ENCODE data around the gene GPR18. TPM values are rescaled to one million over a fixed set of nuclear protein-coding genes. Genes with fewer than 3 reads are reported as not detected.

GPR18 gene
- total RNA-seq, 1 donor from 2014 or later: not detected

DNA sequence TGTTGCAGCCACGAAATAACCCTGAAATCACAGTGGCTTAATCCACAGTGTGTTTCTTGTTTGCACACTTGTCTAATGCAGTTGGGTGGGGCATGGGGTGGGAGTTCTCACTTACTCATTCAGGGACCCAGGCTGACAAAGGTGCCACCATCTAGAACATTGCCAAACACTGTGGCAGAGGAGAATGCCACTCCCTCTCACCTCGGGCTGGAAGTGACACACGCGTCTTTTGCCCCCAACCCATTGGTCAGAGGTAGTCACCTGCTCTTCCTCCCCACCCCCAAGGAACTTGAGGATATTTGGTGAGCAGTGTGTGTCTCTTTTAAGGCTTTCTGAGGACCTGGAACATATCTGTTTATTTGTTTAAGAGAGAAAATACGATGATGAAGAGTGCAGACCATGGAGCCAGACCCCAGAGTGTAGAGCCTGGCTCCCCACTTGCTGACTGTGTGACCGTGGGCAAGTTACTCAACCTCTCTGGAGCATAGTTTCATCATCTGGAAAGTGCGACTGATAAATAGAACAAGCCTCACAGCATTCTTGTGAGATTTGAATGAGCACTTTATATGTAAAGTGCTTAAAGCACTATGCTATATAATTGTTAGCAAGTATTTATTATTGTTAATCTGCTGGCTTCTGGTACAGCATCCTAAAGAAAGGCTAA is 31.6 kb upstream of the GPR18 start:
- DNase-seq: no peak

DNA sequence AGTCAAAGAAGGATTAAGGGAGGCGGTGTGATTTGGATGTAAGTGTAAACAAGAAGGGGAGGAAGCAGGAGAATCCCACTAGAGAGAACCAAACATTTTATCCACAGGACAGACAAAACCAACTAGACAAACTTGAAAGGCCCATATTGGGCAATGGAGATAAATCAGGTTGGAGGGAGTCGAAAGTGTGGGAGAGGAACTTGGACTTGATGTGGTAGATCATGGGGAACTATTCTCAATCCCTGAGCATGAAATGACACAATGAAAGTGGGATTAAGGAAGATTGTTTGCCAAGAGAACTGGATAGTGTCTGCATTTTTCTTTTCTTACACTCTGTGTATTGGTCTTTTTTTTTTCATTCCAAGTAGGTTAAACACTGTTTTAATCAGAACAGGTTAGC is 31.1 kb upstream of the GPR18 start:
- DNase-seq: no peak

GRCh38 chr13:99288089-99288488 is 29.9 kb upstream of the GPR18 start:
- no peak for DNase-seq

- DNase-seq: peak; percentile 58
Measured at GRCh38 chr13:99287551-99287950, 29.4 kb upstream of the GPR18 start.

DNA sequence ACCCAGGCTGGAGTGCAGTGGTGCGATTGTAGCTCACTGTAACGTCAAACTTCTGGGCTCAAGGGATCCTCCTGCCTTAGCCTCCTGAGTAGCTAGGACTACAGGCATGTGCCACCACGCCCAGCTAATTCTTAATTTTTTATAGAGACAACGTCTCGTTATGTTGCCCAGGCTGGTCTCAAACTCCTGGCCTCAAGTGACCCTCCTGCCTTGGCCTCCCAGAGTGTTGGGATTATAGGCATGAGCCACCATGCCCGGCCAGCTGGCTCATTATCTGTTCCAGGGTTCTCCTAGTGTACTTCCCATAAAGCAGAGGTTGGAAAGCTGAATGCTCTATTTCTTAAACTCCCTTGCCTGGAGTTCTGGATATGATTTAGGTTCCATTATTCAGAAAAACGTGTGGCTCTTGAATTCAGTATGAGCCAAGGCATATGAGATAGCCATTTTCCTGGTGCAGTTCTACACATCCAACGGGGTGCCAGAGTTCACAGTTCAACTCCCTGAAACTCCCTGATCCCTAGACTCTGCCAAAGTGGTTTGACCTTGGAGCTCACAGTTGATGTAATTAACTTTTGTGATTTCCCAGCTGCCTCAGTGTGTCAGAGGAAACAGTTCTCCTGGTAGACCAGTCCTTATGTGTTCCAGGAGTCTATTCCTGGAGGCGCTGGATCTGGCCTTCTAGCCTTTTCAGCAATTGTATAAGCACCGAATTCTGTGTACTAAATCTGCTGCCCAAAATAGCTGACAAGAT is 27.4 kb upstream of the GPR18 start:
- no peak for DNase-seq

GRCh38 chr13:99282264-99283231 is 24.4 kb upstream of the GPR18 start:
- peak; percentile 40 for DNase-seq

GRCh38 chr13:99281811-99282263 is 23.7 kb upstream of the GPR18 start:
- DNase-seq: no peak

GRCh38 chr13:99280166-99280565 is 22.0 kb upstream of the GPR18 start:
- no peak for DNase-seq

DNA sequence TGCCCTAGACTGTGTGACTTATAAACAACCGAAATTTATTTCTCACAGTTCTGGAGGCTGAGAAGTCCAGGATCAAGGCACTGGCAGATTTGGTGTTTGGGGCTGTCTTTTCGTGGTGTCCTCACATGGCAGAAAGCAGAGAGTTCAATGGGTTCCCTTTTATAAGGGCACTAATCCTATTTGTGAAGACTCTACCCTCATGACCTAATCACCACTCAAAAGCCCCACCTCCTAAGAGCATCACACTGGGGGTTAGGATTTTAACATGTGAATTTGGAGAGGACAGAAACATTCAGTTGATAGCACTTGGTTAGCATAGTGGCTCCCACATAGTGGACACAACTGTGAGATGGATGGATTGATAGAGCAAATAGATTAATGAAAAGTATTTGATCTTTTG is 21.5 kb upstream of the GPR18 start:
- DNase-seq: no peak

GRCh38 chr13:99278843-99279242 is 20.7 kb upstream of the GPR18 start:
- DNase-seq: no peak

- no peak for DNase-seq
Measured at GRCh38 chr13:99278200-99278599, 20.0 kb upstream of the GPR18 start.

GRCh38 chr13:99277629-99278028 is 19.4 kb upstream of the GPR18 start:
- no peak for DNase-seq

DNA sequence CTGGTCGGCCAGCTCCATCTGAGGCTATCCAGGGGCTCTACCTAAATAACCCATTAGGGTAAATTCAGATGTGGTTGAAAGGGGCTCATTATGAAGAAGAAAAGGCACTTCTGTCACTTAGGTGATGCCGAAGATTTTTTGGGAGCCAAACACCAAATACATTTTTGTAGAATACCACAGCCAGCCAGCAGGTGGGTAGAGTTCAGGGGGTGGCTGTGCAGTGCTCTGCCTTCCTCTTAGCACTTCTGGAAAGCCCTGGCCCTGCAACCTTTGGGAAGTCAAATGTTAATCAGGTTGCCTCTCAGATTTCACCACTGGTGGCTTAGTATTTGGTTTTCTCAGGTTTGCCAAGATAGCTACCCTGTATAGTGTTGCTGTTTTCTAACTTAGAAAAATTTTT is 18.5 kb upstream of the GPR18 start:
- no peak for DNase-seq

- DNase-seq: no peak
Measured at GRCh38 chr13:99275093-99275469, 16.9 kb upstream of the GPR18 start.

GRCh38 chr13:99273128-99273527 is 14.9 kb upstream of the GPR18 start:
- DNase-seq: no peak

- no peak for DNase-seq
Measured at GRCh38 chr13:99272481-99272880, 14.3 kb upstream of the GPR18 start.

DNA sequence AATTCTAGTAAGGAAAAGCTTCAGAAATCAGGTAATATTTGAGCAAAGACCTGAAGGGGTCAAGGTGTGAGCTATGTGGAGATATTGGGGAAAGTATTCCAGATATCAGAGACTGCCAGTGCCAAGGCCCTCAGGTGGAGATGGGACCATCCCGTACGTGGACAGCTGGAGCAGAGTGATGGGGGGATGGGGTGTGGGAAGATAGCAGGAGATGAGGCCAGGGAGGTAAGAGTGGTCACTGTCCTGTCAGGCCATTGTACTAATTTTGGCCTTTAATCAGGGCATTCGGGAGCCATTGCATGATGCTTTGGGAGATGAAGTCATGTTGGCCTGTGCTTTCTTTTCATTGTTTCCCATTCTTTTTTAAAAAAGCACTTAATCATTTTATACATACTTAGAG is 13.1 kb upstream of the GPR18 start:
- DNase-seq: no peak

DNA sequence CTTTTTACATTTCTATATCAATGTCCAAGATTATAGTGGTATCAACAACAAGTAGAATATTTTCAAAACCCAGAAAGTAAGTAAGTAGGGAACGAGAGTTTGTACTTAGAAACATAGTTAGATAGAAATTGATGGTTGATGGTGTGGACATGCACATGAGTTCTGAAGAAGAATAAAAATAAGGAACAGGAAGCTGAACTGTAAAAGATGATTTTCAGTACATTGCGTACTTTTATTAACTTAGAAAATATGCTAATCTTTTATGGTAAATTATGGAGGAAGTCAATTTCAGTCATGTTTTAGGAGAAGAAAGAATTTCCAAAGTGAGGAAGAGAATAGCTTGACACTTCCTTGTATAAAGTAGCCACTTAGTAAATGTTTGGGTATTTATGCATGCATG is 12.3 kb upstream of the GPR18 start:
- DNase-seq: no peak

DNA sequence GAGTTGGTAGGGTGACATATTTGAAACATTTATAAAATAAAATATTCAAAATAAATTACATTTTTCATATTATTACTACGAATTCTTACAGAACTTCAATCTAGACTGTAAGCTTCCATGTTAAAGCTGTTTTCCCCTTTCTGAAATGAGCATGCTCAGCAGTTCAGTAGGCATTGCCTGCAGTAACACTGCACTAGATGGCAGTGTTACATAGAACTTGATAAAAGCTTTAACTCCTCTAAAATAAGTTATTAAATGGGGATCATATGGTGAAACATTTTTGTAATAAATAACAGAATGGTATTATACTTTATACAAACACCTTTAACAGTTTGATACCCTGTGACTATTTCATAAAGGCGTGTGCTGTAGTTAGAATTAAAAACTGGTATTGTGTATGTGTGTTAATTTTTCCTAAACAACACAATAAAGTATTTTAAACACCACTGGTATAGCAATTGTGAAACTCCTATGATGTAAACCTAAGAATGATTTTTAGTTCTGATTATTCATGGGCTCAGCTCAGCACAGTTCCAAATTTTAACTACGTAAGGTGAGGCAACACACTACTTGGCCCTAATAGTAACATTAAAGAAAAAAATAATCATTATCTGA is 11.6 kb upstream of the GPR18 start:
- peak; percentile 61 for DNase-seq

DNA sequence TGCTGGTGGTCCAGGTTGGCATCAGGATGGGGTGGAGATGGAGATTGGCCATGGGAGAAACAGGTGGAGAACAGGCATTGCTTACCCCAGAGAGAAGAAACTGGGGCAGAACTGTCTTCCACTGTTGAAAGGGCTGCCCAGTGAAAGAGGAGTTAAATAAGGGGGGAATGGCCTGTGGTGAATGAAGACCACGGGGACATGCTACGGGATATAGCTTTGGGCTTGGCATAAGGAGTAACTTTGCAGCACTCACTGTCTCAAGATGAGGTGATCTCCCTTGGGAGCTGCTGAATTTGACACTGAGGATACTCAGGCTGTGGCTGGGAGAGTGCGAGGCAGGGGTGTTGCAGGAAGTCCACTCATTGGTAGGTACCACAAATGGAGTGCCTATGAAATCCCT is 10.6 kb upstream of the GPR18 start:
- no peak for DNase-seq

DNA sequence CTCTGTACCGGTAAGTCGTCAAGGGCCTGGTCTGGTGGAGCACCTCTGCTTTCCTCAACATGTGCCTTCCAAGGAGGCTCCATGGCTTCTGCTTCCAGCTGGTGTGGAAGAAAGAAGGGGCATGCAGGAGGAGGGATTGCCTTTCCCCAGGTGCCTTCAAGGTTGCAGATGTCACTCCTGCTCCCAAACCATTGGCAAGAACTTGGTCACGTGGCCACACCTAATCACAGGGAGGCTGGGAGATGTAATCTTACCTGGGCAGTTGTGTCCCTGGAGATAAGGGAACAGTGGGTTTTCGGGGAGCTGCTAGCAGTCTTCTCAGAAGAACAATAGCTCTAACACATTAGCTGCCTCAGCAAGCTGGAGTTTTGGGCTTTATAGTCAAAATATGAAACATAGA is 9.7 kb upstream of the GPR18 start:
- no peak for DNase-seq

DNA sequence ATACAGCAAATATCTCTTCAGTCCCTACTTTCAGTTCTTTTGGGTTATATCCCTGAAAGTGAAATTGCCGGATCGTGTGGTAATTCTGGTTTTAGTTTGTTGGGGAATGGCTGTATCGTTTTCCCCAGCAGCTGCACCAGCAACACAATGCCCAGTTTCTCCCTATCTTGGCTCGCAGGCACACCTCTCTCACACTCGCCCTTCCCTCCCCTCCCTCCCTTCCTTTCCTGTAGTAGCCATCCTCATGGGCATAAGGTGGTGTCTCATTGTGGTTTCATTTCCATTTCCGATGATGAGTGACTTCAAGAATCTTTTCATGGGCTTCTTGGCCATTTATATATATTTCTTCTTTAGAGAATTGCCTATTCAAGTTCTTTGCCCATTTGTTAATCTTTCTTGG is 8.6 kb upstream of the GPR18 start:
- no peak for DNase-seq

All from tongue (tissue), 2 donors.